Breast epithelium (tissue), 3 donors: ENCODE data around the gene IL33.

Experiments
- CTCF ChIP-seq, 3 donors: fragments of 450-650 bp; IDR thresholded peaks; one replicate each; pipeline ENCODE4 v1.5.1; 2016 to 2017; ENCODE audit warnings: antibody characterized with exemption in 3 of 3, mild to moderate bottlenecking in 3 of 3, moderate library complexity in 3 of 3
- POLR2A ChIP-seq: fragments of 450-650 bp; IDR thresholded peaks from one replicate; pipeline ENCODE4 v1.6.1; 2016; ENCODE audit warnings: antibody characterized with exemption, mild to moderate bottlenecking, moderate library complexity

GRCh38 chr9:6183627-6184026 lies 32.0 kb upstream of the IL33 start:
- no peak for TF ChIP-seq POLR2A
- TF ChIP-seq CTCF (IDR thresholded peaks at IDR 0.05) = no peak
